EH (cell line): ENCODE results near the gene LRRC8B.
"Not testable (repeated sequence)": the region's sequence is repeated elsewhere in the genome, so short reads cannot be mapped to it uniquely, and the experiment has no call there.

ENCODE experiments used
- DNase-seq: peaks from one replicate; pipeline ENCODE4 v3.0.0-alpha.2; 2015; ENCODE audit warnings: low read depth

LRRC8B gene

DNA sequence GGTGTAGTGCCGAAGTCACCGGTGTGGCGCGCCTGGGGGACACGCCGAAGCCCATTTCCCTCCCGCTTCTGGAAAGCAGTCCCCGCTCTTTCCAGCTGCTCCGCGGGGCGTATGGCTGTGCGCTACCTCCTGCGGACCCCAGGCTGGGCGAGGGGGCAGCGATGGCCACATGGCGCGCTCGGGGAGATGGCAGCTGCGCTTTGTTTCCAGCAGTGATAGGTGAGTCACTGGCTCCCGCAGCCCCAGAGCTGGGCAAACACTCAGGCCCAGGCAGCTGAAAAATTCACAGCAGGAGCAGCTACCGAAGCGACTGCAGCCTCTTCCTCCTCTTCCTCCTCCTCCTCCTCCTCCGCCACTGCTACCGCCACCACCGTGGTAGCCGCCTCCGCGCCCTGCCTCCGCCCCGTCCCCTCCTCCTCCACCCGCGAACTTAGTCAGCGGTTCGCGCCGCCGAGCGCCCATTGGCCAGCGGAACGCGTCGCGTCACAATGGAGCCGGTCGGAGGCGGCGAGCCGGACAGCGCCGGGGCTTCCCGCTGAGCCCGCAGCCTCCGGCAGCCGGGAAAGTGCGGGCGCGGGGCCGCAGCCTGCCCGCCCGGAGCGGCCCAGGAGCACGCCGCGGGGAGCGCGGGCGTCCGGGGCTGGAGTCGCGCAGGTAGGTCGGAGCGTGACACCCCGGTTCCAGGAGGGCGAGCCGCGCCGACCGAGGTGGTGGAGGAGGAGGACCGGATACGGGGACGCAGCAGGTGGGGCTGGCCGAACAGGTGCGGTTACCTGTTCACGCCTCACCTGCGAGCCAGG, at the start of gene LRRC8B:
Gene LRRC8B (plus strand): TSS at position 461 of the 800 bp plus-strand sequence. CDS start 57,822 bp downstream, outside the sequence.
- peak; percentile 78 for DNase-seq

- DNase-seq: no peak
Measured at GRCh38 chr1:89475269-89475668, 49.4 kb upstream of the LRRC8B start.

- DNase-seq: no peak
Measured at GRCh38 chr1:89476072-89476471, 48.6 kb upstream of the LRRC8B start.

DNA sequence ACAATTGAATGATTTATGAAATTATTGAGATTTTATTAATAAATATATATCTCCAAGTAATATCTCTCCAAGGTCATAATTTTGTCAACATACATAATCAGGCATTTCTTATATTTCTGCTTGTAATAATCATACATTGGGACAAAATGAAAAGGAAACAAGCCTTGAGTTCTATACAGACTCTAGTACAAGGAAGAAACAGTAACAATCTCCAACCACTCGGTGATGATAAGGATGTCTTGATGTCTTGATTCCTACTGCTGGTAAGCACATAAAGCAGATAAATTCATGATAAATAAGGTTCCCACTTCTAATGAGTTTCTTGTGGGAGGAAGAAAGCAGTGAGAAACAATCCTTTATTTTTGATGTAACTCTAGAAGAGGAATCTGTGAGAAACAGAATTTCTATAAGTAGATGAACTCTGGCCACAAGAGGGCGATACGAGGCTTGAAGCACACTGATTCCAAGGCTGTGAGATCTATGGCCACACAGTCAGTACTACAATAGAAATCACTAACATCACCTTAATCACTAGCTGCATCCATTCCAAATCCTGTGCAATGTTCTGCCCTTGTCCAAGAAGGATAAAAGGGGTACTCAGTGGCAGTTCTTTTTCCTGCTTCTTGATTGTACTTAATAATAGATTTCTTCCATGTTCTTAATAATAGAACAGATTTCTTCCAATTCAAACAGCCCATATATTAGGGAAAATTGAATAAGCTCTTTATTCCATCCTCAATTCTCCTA, 41.4 kb upstream of the LRRC8B start:
- peak; percentile 70 for DNase-seq

GRCh38 chr1:89483757-89484077, 40.9 kb upstream of the LRRC8B start:
- no peak for DNase-seq

DNA sequence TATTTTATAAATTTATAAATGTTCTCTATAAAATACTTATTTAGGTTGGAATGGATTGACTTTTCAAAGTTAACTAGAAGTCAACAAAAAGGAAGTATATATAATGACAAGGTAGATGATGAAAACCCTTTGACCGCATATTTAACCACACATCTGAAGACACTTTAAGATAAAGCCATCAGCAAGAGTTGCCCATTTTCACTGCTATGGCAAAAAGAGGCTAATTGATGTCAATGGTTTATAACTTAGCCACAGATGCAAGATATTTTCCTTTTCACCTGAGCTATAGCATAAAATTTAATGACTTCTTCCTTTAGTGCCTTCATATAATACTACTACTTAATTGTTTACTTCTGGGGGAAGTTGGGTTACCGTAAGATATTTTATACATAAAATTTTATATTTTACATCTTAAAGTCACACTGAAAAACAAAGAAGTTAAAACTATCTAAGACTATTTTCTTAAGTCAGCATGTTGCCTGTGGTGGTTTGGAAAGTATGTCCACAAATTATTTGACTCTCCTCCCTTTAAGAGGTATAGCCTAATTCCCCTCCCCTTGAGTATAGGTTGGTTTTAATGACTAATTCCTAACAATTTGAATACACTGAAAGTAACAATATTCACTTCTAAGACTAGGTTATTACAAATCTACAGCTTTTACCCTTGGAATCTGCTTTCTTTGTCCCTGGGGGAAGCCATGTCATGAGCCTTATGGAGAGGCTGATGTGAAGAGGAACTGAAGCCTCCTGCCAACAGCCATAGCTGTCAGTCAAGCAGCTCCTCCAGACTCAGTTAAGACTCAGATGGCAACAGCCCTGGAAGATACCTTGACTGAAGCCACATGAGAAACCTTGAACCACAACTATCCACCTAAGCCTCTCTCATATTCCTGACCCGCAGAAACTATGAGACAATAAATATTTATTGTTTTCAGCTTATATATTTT, 40.3 kb upstream of the LRRC8B start:
- no peak for DNase-seq

DNA sequence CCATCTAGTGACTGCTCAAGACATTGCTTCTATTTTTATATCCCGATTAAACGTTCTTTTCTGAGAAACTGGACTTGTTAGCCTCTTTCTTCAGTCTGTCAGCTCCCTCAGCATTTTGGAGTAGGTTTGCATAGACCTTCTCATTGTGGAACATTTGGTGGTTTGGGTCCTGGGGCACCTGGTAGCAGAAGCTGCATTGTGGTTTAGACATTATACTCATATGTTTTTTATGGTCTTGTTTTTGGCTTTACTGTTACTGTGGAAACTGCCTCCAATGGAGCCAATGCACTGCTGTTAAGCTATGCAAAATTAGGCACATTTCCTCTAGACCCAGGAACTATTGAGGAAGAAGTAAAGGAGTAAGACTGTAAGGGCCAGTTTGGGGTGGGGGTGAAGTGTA, 36.7 kb upstream of the LRRC8B start:
- no peak for DNase-seq

DNA sequence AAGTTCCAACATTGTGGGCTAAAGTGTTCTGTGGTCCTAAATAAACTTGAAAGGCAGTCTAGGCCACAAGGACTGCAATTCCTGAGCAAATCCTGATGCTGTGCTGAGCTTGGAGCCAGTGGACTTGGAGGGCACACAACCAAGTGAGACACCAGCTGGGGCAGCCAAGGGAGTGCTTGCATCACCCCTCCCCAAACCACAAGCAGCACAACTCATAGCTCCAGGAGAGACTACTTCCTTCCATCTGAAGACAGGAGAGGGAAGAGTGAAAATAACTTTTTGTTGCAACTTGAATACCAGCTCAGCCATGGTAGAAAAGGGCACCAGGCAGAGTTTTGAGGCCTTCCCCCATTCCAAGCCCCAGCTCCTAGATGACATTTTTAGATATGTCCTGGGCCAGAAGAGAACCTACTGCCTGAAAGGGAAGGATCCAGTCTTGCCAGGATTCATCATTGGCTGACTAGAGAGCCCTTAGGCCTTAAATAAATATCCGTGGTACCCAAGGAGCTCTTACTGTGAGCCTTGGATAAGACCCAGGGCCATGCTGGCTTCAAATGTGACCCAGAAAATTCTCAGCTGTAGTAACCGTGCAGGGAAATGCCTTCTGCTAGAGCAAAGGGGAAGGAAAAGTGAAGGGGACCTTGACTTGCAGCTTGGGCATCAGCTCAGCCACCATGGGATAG, 35.4 kb upstream of the LRRC8B start:
- no peak for DNase-seq

GRCh38 chr1:89490389-89490788, 34.2 kb upstream of the LRRC8B start:
- DNase-seq: no peak

GRCh38 chr1:89499320-89499719, 25.3 kb upstream of the LRRC8B start:
- DNase-seq: no peak

GRCh38 chr1:89502042-89502441, 22.6 kb upstream of the LRRC8B start:
- no peak for DNase-seq

DNA sequence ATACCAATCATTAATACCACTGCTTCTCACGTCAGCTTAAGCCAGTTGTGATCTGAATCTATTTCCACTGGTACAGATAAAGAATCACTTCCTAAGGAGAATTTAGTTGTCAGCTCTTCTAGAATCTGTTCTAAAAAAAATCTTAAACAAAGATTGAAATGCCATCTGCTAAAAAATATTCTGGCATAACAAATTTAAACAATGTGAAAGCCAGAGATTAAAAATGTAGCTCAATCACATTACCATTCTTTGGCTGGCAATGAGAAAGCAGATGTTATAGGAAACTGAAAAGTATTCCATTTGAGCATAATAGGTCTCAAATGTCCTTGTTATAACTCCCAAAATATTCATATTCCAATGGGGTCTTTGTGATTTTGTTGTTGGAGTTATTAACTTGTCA, 21.7 kb upstream of the LRRC8B start:
- DNase-seq: no peak

GRCh38 chr1:89503690-89504089, 20.9 kb upstream of the LRRC8B start:
- DNase-seq: no peak

DNA sequence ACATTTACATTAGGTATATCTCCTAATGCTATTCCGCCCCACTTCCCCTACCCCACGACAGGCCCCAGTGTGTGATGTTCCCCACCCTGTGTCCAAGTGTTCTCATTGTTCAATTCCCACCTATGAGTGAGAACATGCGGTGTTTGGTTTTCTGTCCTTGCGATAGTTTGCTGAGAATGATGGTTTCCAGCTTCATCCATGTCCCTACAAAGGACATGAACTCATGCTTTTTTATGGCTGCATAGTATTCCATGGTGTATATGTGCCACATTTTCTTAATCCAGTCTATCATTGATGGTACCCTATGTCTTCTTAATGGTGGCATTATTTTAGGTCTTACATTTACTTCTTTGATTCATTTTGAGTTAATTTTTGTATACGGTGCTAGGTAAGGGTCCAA, 14.6 kb upstream of the LRRC8B start:
- not testable (repeated sequence) for DNase-seq

DNA sequence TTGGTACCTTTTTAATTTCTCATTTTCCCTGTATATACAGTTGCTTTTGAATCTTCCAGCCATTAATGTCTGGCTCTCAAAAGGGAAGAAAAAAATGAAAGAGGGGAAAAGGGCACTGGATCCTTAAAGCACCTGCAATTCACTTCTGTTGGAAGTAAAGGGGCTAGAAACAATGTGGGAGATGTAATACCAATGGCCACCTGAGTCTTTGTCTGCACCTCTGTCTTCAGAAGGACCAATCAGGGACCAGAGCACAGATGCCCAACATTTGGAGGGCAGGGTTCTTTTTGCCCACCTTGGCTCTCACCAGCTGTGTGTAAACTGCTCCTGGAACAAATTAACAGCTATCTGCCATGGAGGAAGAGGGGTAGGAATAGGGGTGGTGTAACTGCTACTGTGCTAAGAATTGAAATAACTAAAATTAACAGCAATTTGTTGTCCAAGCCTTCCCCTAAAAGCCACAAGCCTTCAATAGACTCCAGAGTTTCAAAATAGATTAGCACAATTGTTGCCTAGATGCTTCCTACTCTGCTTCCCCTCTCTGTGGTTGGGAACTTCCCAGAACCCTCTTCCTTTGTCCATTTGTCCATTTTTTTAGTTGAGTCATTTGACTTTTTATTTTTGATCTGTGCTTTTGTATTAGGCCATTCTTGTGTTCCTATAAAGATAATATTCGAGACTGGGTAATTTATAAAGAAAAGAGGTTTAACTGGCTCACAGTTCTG, 11.5 kb upstream of the LRRC8B start:
- no peak for DNase-seq

GRCh38 chr1:89516055-89516454, 8.6 kb upstream of the LRRC8B start:
- DNase-seq: peak; percentile 43

DNA sequence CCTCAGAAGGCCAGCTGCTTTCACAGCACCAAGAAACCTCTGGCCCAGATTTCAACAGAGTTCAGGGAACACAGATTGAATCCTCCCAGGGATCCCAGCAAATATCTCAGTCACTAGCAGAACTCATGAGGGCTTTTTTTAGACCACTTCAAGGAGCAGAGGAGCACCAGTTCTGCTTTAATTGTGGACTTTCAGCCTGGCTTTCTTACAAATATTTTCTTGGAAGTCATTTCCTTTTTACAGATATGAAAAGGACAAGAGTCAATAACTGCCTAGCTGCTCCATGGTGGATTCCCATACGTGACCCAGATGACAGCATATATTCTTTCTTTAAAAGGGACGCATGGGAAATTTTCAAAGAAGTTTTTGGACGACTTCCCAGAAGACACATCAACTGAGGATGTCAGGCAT, 6.4 kb upstream of the LRRC8B start:
- DNase-seq: peak; percentile 22

- DNase-seq: peak; percentile 16
Measured at GRCh38 chr1:89519779-89520358, 4.8 kb upstream of the LRRC8B start.

GRCh38 chr1:89521977-89522376, 2.7 kb upstream of the LRRC8B start:
- DNase-seq: not testable (repeated sequence)

DNA sequence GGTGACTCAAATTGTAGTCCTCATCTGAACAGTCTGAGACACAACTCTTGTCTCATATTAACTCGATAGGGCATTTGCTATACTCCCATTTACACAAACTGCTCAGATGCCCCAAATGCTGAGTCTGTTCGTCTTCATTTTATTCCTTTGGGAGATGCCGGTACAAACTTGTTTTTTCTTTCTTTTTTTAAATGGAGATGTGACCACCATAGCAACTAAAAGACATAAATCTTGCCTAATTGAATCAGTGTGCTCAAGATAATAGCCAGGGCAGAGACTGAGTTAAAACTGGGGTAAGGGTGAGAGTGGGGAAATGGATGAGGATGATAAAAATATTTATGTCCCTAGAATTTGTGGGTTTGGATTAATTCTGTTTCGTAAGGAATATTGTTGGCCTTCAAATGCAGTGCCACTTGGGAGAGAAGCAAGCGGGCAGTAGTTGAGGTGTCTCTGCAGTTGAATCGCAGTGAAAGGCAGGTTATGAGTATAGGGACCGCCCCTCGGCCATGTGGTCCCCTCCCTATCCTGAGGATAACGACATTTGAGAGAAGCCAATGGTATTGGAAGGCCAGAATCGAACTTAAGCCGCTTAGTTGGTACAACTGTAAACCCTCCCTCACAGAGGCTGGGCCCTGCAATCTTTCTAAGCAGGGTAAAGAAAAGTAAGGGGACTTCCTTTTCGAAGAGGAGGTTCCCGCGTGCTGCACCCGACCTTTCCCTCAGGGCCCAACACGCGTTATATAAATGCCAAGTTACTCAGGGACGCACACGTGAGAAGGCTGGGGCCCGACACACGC, 859 bp upstream of the LRRC8B start:
- DNase-seq: no peak
